Left kidney (tissue), 2 donors: ENCODE results near the gene ZMYM4. TPM values are rescaled to one million over a fixed set of nuclear protein-coding genes. Genes with fewer than 3 reads are reported as not detected.
A peak's percentile ranks its signal among the peaks of the same experiment; 100 is the strongest.
"Not testable (repeated sequence)": the region's sequence is repeated elsewhere in the genome, so short reads cannot be mapped to it uniquely, and the experiment has no call there.

Experiments used
- DNase-seq: peaks from one replicate; pipeline ENCODE4 v3.0.0-alpha.2; 2013
- polyA plus RNA-seq: library from polyadenylated mRNA; unstranded; fragments of 120-200 nt; gene quantifications from one replicate; pipeline ENCODE4 v1.2.1, GENCODE V29; 2013; ENCODE audit not compliant: insufficient read length

The ZMYM4 gene
- polyA plus RNA-seq, 1 donor: 90.5 TPM

DNA sequence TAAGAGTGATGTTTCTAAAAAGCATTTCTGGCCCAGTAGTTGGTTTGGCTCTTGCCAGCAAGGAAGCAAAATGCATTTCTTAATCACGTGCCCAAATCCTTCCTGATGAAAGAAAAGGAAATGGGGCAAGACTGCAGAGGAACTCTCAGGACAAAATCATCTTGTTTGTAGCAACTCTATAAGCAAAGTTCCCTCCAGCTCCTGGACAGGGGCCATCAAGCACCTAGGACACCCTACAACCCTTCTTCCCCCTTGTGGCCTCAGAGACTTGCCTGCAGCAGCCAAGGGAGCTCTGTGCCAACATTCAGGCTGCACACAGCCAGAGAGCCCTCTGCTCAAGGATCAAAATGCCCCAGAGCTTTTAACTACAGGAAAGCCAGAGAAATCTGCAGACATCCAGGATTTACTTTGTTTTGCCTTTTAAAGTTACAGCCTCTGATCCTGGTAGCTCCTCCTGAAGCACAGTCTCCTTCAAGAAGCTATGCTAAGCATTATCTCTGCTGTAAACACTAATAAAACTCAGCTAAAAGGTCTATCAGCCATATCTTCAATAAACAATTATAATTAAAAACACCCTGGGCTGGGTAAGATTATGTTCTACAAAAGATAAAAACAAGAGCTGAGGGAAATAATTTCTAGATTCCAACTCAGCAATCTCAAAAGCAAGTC lies 183.7 kb downstream of the ZMYM4 start:
- DNase-seq: no peak

- DNase-seq: peak; percentile 22
These were observed 184.5 kb downstream of the ZMYM4 start for GRCh38 chr1:35453031-35453430.

DNA sequence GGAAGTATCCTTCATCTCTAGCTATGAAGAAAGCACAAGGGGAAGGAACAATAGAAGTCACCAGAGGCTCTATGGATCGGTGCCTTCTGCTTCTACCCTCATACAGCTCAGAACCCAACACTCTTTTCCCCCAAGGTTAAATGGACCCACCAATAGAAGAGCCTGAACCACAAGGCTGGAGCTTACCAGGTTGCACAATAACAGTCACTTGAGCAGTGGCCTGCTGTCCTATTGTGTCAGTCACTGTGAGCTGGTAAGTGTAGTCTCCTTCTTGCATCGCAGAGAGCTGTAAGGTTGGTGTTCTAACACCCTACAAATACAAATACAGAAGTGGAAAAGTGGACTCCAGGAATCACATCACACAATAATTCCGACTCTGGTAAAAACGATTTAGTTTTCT lies 185.7 kb downstream of the ZMYM4 start:
- no peak for DNase-seq

DNA sequence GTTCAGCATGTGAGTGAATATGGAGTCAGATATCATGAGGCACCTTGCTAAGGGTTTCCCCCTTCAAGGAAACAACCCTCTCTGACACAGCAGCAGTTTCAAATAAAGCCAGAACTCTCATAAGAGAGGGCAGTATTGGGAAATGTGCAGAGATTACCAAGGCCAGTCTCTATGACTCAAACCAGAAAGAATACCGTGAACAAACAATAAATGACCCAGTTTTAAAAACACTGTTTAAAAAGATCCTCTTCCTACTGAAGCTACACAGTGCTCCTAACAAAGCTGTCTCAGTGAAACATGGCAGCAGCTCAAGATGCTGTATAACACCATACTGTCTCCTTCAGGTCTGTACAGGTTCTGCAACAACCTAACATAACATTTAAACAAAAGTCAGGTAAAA lies 186.1 kb downstream of the ZMYM4 start:
- DNase-seq: no peak

DNA sequence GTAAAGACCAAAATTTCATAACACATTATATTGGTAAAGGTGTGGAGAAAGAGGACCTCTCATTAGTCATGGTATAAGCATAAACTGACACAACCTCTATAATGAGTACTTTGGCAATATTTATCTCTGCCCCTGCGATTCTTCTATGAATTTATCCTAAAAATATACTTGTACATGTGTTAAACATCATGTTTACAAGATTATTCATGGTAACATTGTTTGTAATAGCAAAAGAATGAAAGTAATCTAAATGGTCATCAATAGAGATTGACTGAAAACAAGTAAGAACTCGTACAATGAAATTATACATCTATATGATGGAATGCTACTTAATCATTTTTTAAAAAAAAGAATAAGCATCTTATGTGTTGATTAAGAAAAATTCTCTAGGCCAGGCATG lies 192.3 kb downstream of the ZMYM4 start:
- no peak for DNase-seq

DNA sequence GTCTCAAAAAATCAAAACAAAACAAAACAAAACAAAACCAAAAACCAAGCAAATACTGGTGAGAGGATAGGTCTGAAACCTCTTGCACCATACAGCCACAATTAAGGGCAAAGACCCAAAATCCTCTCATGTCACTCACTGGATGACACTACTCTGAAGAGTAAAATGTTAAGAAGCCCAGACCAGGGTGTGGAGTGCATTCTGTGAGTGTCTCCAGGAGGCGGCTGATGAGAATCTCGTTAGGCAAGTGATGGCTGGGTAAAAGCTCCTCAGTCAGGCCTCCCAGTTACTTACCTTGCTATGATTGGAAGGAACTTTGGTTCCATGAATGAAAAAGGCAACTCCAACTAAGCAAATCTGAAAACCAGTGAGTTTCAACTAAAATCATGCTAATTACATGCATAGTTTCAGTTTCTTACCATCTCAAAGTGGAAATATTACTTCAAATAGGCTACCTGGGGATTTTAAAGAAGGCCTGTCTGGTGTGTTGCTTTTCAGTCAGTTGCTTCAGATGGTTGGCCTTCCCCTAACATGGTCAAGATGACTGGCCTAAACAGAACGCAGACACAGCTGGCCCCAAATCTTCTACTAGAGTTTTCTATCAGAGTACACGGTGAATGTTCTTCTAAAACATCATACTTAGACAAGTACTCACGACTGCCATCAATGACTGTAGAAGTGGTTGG lies 193.6 kb downstream of the ZMYM4 start:
- no peak for DNase-seq

- DNase-seq: no peak
These were observed 194.7 kb downstream of the ZMYM4 start for GRCh38 chr1:35463232-35463631.

DNA sequence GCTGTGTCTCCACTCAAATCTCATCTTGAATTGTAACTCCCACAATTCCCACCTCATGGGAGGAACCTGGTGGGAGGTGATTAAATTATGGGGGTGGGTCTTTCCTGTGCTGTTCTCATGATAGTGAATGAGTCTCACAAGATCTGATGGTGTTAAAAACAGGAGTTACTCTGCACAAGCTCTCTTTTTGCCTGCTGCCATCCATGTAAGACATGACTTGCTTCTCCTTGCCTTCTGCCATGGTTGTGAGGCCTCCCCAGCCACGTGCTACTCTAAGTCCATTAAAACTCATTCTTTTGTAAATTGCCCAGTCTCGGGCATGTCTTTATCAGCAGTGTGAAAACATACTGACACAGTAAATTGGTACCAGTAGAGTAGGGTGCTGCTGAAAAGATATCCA lies 195.2 kb downstream of the ZMYM4 start:
- DNase-seq: not testable (repeated sequence)

DNA sequence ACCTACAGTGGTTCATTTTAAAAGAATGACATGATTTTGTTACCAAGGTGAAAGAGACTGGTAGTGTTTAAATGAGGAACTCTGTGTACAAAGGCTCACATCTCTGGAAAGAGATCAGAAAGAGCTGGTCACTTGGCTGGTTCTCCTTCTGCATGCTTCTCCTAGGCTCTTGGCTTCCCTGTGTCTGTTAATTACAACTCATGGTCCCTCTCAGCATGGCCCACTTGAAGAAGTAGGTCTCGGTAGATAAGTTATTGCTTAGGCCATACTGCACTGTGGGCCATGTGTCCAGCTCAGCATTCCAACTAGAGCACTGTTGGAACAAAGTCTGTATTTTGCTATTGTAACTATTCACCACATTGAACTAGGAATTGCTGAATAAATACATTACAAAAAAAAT lies 197.6 kb downstream of the ZMYM4 start:
- DNase-seq: no peak

DNA sequence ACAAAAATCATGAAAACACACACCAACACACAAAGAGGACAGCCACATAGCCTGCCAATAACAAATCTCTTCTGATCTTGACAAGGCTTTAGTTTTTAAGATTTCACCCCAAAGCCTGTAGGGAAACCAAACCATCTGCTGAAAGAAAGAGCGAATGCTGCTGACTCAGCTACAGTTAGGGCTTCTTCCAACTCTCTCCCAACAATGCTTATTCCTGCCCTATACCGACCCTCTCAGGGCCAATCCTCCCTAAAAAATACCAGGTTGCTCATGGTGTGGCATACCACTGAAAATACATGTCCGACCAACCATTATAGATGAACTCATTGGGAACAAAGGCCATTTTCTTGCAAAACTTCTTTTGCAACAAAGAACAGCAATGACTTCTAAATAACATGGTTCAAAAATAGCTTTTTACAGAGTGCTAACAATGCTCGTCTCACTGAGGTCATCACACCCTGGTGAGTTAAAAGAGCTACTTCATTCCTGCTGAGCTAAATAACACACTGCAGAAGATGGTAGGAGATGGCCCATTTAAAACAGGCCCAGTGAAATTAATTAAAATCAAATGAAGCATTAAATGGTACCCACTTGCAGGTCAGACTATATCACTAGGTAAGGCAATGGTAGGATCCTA lies 202.6 kb downstream of the ZMYM4 start:
- DNase-seq: no peak

Other genes with a start within 250 kb of the ZMYM4 start
- gene ZMYM6, start 236.8 kb upstream of the ZMYM4 start, polyA plus RNA-seq: 29.8 TPM
- 27.0 TPM for gene ZMYM1, start 189.3 kb upstream of the ZMYM4 start, polyA plus RNA-seq
- 1,171 TPM for gene SFPQ, start 75.6 kb upstream of the ZMYM4 start, polyA plus RNA-seq